Keratinocyte (primary cell): Measurements from ENCODE around the gene DENND1A.

Experiments
- EZH2 ChIP-seq: IDR thresholded peaks from one replicate; pipeline ENCODE4 v1.6.1; 2012; ENCODE audit warnings: inconsistent platforms, mild to moderate bottlenecking, low read length, moderate library complexity
- TF ChIP-seq, protein P1 (sequence below), 3 experiments: IDR thresholded peaks in 1 of 3; conservative IDR thresholded peaks in 1 of 3; optimal IDR thresholded peaks in 1 of 3; 2 replicates in 2 of 3; 3 replicates in 1 of 3; pipeline versions ENCODE3 to v1.5.1; 2011; ENCODE audit warnings: low read length in 3 of 3, mild to moderate bottlenecking in 3 of 3, moderate library complexity in 2 of 3, control low read depth in 1 of 3, inconsistent platforms in 1 of 3; ENCODE audit not compliant: insufficient read depth in 2 of 3; ENCODE audit errors: extremely low read depth in 1 of 3

GRCh38 chr9:123925819-123926218, 4.1 kb downstream of the DENND1A start:
- TF ChIP-seq, protein P1, sequence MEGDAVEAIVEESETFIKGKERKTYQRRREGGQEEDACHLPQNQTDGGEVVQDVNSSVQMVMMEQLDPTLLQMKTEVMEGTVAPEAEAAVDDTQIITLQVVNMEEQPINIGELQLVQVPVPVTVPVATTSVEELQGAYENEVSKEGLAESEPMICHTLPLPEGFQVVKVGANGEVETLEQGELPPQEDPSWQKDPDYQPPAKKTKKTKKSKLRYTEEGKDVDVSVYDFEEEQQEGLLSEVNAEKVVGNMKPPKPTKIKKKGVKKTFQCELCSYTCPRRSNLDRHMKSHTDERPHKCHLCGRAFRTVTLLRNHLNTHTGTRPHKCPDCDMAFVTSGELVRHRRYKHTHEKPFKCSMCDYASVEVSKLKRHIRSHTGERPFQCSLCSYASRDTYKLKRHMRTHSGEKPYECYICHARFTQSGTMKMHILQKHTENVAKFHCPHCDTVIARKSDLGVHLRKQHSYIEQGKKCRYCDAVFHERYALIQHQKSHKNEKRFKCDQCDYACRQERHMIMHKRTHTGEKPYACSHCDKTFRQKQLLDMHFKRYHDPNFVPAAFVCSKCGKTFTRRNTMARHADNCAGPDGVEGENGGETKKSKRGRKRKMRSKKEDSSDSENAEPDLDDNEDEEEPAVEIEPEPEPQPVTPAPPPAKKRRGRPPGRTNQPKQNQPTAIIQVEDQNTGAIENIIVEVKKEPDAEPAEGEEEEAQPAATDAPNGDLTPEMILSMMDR (optimal IDR thresholded peaks at IDR 0.05 in 1 of 3, IDR thresholded peaks at IDR 0.05 in 1 of 3, conservative IDR thresholded peaks at IDR 0.05 in 1 of 3; ENCODE audit: extremely low read depth in 1 of 3, insufficient read depth in 2 of 3, low read length in 3 of 3): no peak
- no peak for TF ChIP-seq EZH2
